OCI-LY1 (cell line): ENCODE data around the gene LAX1.

ENCODE experiments used
- EZH2 ChIP-seq: fragments of 200-600 bp; sonication (generic), shearing (Covaris generic); IDR thresholded peaks from 2 replicates; pipeline ENCODE4 v1.8.0; 2017; ENCODE audit warnings: borderline replicate concordance, mixed run types, mild to moderate bottlenecking, antibody characterized with exemption, low read length, moderate library complexity, mixed read lengths
- TF ChIP-seq, protein P1 (sequence below): fragments of 200-600 bp; sonication (generic), shearing (Covaris generic); IDR thresholded peaks from 2 replicates; pipeline ENCODE4 v1.5.1; 2017; ENCODE audit warnings: mild to moderate bottlenecking, antibody characterized with exemption, low read length, moderate library complexity, mixed read lengths

DNA sequence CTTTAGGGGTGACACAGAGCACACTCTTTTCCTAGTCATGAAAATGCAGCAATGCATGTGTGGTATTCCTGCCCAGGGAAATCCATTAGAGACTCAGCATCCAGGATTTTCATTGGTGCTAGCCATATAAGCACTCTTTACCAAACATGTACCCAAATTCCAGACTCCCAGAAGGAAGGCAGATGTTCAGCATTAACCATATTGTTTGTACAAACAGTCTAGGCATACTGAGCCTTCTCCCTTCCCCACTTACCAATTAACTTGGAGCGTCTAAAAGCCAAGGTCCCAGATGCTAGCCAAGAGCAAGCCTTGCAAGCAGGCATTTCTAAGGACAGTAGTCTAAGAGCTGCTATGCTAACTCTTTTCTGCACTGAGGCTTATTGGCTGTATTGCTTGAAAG, 58.3 kb downstream of the LAX1 start:
- TF ChIP-seq, protein P1, sequence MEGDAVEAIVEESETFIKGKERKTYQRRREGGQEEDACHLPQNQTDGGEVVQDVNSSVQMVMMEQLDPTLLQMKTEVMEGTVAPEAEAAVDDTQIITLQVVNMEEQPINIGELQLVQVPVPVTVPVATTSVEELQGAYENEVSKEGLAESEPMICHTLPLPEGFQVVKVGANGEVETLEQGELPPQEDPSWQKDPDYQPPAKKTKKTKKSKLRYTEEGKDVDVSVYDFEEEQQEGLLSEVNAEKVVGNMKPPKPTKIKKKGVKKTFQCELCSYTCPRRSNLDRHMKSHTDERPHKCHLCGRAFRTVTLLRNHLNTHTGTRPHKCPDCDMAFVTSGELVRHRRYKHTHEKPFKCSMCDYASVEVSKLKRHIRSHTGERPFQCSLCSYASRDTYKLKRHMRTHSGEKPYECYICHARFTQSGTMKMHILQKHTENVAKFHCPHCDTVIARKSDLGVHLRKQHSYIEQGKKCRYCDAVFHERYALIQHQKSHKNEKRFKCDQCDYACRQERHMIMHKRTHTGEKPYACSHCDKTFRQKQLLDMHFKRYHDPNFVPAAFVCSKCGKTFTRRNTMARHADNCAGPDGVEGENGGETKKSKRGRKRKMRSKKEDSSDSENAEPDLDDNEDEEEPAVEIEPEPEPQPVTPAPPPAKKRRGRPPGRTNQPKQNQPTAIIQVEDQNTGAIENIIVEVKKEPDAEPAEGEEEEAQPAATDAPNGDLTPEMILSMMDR = no peak
- TF ChIP-seq EZH2 = no peak
